ENCODE data around the gene WARS2. TPM values are rescaled to one million over a fixed set of nuclear protein-coding genes. Genes with fewer than 3 reads are reported as not detected.
"Not testable (repeated sequence)": the region's sequence is repeated elsewhere in the genome, so short reads cannot be mapped to it uniquely, and the experiment has no call there.

Gene WARS2
- 19.2 and 25.0 TPM in 2 replicates for total RNA-seq (2014; rRNA removed; shearing (Covaris generic))

- Histone ChIP-seq H3K36me3 (replicated peaks; ENCODE audit: control insufficient read depth, insufficient read depth, low read length) (no peaks in the 10 kb centered on the region), H3K27me3 (ENCODE audit: control insufficient read depth, insufficient read depth, low read length) (no peaks in the 10 kb centered on the region), H3K4me3 (ENCODE audit: insufficient read depth, low read depth, low read length) (peak within 1 kb of the TSS; percentile 56)
- DNase-seq, result peak; percentile 88
Observed at GRCh38 chr1:119140177-119141019, at the start of gene WARS2. WARS2 (minus strand) TSS chr1:119140653; CDS start chr1:119140644, 9 bp downstream.

DNA sequence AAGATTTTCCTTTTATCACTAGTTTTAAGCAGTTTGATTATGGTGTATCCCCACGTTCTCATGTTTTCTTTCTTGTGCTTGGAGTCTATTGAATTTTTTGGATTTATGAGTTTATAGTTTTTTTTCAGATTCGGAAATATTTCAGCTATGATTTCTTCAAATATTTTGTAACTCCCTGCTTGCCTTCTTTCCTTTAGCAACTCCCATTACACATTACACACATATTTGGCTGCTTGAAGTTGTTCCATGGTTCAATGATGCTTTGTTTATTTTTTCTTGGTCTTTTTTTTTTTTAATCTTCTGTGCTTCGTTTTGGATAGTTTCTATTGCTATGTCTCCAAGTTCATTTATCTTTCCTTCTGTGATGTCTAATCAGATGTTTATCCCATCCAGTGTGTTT, 48.5 kb upstream of the WARS2 start:
- Histone ChIP-seq H3K4me3 (ENCODE audit: insufficient read depth, low read depth, low read length) (no peak overlapping the region), H3K36me3 (replicated peaks; ENCODE audit: control insufficient read depth, insufficient read depth, low read length) (no peaks in the 10 kb centered on the region)
- DNase-seq, result no peak

DNA sequence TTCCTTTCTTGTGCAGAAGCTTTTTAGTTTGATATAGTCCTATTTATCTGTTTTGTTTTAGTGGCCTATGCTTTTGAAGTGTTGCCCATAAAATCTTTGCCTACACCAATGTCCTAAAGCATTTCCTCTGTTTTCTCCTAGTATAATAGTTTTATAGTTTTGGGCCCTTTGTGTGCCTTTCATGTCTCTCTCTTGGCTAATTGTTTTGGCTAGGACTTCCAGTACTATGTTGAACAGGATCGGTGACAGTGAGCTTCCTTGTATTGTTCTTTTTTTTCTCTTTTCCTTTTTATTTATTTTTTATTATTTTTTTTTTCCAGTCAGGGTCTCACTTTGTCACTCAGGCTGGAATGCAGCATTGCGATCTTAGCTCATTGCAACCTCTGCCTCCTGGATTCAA, 47.0 kb upstream of the WARS2 start:
- DNase-seq, result no peak
- no peaks in the 10 kb centered on the region for H3K36me3 ChIP-seq (replicated peaks; ENCODE audit: control insufficient read depth, insufficient read depth, low read length)
- H3K27me3 ChIP-seq (ENCODE audit: control insufficient read depth, insufficient read depth, low read length), result no peaks in the 10 kb centered on the region
- no peak overlapping the region for H3K4me3 ChIP-seq (ENCODE audit: insufficient read depth, low read depth, low read length)

More for the DNA sequence above, 48.5 kb upstream of the WARS2 start:
- H3K27me3 ChIP-seq (ENCODE audit: control insufficient read depth, insufficient read depth, low read length), result no peaks in the 10 kb centered on the region

- H3K4me3 ChIP-seq (ENCODE audit: insufficient read depth, low read depth, low read length), result no peak overlapping the region
- no peaks in the 10 kb centered on the region for H3K27me3 ChIP-seq (ENCODE audit: control insufficient read depth, insufficient read depth, low read length)
- H3K36me3 ChIP-seq (replicated peaks; ENCODE audit: control insufficient read depth, insufficient read depth, low read length), result no peaks in the 10 kb centered on the region
- no peak for DNase-seq
Observed at GRCh38 chr1:119186471-119186870, 46.0 kb upstream of the WARS2 start.

GRCh38 chr1:119184972-119185371, 44.5 kb upstream of the WARS2 start:
- no peaks in the 10 kb centered on the region for H3K36me3 ChIP-seq (replicated peaks; ENCODE audit: control insufficient read depth, insufficient read depth, low read length)
- no peak overlapping the region for H3K4me3 ChIP-seq (ENCODE audit: insufficient read depth, low read depth, low read length)
- no peak for DNase-seq
- no peaks in the 10 kb centered on the region for H3K27me3 ChIP-seq (ENCODE audit: control insufficient read depth, insufficient read depth, low read length)

DNA sequence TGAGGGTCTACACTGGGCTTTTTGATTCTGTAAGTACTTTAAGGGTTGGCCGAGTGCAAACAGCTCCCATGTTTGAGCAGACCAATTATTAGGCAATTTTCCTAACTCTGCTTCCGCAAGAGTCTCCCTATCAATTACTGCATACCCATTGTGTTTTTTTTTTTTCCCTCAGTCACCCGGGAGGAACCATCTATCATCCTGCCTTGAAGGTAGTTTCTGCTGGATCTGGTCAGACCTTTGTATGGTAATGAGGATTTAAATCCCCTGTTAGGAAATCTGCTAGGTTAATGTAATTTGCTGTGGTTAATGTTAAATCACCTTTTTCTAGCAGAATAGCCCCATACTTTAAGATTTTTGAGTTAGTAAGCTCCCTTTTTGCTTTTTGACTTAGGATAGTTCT, 40.8 kb upstream of the WARS2 start:
- H3K36me3 ChIP-seq (replicated peaks; ENCODE audit: control insufficient read depth, insufficient read depth, low read length), result no peaks in the 10 kb centered on the region
- H3K4me3 ChIP-seq (ENCODE audit: insufficient read depth, low read depth, low read length), result no peak overlapping the region
- no peaks in the 10 kb centered on the region for H3K27me3 ChIP-seq (ENCODE audit: control insufficient read depth, insufficient read depth, low read length)
- DNase-seq, result no peak

DNA sequence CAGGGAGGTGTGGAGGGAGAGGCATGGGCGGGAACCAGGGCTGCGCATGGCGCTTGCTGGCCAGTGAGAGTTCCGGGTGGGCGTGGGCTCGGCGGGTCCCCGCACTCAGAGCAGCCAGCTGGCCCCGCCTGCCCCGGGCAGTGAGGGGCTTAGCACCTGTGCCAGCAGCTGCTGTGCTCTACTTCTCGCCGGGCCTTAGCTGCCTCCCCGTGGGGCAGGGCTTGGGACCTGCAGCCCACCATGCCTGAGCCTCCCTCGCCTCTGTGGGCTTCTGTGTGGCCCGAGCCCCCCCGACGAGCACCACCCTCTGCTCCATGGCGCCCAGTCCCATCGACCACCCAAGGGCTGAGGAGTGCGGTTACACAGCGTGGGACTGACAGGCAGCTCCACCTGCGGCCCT, 38.6 kb upstream of the WARS2 start:
- no peak for DNase-seq
- no peaks in the 10 kb centered on the region for H3K27me3 ChIP-seq (ENCODE audit: control insufficient read depth, insufficient read depth, low read length)
- no peak overlapping the region for H3K4me3 ChIP-seq (ENCODE audit: insufficient read depth, low read depth, low read length)
- no peaks in the 10 kb centered on the region for H3K36me3 ChIP-seq (replicated peaks; ENCODE audit: control insufficient read depth, insufficient read depth, low read length)

DNA sequence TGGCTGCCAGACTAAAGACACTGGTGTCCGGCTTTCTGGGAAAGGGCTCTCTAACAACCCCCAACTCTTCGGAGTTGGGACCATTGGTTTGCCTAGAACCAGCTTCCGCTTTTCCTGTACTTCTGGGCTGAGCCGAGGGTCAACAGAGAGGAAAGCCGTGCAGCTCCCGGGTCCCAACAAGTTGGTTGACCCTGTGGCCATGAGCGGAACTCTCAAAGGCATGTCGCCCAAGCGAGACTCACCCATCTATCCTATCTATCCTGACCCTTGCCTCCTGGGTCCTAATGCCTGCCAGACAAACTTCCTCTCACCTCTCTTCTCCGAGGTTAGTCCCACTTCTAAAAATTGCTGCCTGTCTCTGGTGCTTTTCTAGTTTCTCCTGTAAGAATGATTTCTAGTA, 32.5 kb upstream of the WARS2 start:
- not testable (repeated sequence) for H3K4me3 ChIP-seq (ENCODE audit: insufficient read depth, low read depth, low read length); DNase-seq

GRCh38 chr1:119171381-119172010, 31.0 kb upstream of the WARS2 start:
- H3K27me3 ChIP-seq (ENCODE audit: control insufficient read depth, insufficient read depth, low read length); H3K36me3 ChIP-seq (replicated peaks; ENCODE audit: control insufficient read depth, insufficient read depth, low read length); H3K4me3 ChIP-seq (ENCODE audit: insufficient read depth, low read depth, low read length); DNase-seq: not testable (repeated sequence)

More for the DNA sequence above, 32.5 kb upstream of the WARS2 start:
- H3K27me3 ChIP-seq (ENCODE audit: control insufficient read depth, insufficient read depth, low read length); H3K36me3 ChIP-seq (replicated peaks; ENCODE audit: control insufficient read depth, insufficient read depth, low read length): not testable (repeated sequence)

GRCh38 chr1:119163396-119163795, 22.9 kb upstream of the WARS2 start:
- no peaks in the 10 kb centered on the region; the same call in 1 of the 2 replicates for H3K36me3 ChIP-seq (replicated peaks; ENCODE audit: control insufficient read depth, insufficient read depth, low read length)
- no peak overlapping the region for H3K4me3 ChIP-seq (ENCODE audit: insufficient read depth, low read depth, low read length)
- no peaks in the 10 kb centered on the region for H3K27me3 ChIP-seq (ENCODE audit: control insufficient read depth, insufficient read depth, low read length)
- no peak for DNase-seq

DNA sequence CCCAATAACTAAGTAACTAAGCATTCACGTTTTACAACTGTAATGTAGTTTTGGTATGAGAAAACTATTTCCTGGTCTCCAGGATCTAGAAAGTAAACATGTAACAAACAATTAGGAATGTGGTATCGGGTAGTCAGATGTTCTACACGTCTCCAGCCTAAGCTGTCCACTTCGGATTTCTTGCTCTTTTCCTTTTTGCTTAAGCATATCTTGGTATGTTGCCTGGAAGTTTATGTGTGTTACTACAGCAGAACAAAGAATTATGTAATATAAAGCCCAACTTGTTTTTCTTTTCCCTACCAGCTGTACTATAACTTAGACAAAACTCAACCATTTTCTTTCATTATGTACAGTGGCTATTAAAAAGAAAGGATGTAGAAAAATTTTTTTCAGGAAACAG, 20.4 kb upstream of the WARS2 start:
- Histone ChIP-seq H3K27me3 (ENCODE audit: control insufficient read depth, insufficient read depth, low read length) (no peaks in the 10 kb centered on the region), H3K36me3 (replicated peaks; ENCODE audit: control insufficient read depth, insufficient read depth, low read length) (no peaks in the 10 kb centered on the region; the same call in 1 of the 2 replicates), H3K4me3 (ENCODE audit: insufficient read depth, low read depth, low read length) (no peak overlapping the region)
- no peak for DNase-seq

DNA sequence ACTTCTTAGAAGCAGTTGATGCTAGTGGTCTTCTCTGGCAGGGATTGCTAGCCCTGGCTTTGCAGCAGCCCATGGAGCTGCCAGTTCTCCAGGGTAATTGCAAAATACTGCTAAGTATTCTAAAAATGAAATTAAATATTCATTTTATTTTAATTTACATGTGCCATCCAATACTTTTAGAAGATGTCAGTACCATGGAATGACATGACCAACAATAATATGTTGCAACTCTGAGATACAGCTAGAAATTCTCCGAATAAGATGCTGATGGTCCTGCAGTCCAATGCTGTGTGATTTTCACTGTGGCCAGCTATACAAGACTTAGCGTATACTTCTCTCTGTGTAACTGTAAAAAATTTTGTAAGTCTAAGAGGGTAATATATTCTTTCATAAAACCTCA, 20.0 kb upstream of the WARS2 start:
- no peak for DNase-seq
- no peaks in the 10 kb centered on the region for H3K27me3 ChIP-seq (ENCODE audit: control insufficient read depth, insufficient read depth, low read length)
- H3K4me3 ChIP-seq (ENCODE audit: insufficient read depth, low read depth, low read length), result no peak overlapping the region
- no peaks in the 10 kb centered on the region; the same call in 1 of the 2 replicates for H3K36me3 ChIP-seq (replicated peaks; ENCODE audit: control insufficient read depth, insufficient read depth, low read length)

GRCh38 chr1:119159966-119160365, 19.5 kb upstream of the WARS2 start:
- DNase-seq, result no peak
- no peaks in the 10 kb centered on the region for H3K27me3 ChIP-seq (ENCODE audit: control insufficient read depth, insufficient read depth, low read length)
- no peak overlapping the region for H3K4me3 ChIP-seq (ENCODE audit: insufficient read depth, low read depth, low read length)
- H3K36me3 ChIP-seq (replicated peaks; ENCODE audit: control insufficient read depth, insufficient read depth, low read length), result no peaks in the 10 kb centered on the region; the same call in 1 of the 2 replicates

- Histone ChIP-seq H3K36me3 (replicated peaks; ENCODE audit: control insufficient read depth, insufficient read depth, low read length) (no peaks in the 10 kb centered on the region; the same call in 1 of the 2 replicates), H3K4me3 (ENCODE audit: insufficient read depth, low read depth, low read length) (no peak overlapping the region), H3K27me3 (ENCODE audit: control insufficient read depth, insufficient read depth, low read length) (no peaks in the 10 kb centered on the region)
- DNase-seq, result no peak
Observed at GRCh38 chr1:119159111-119159510, 18.7 kb upstream of the WARS2 start.

- not testable (repeated sequence) for DNase-seq; H3K4me3 ChIP-seq (ENCODE audit: insufficient read depth, low read depth, low read length); H3K36me3 ChIP-seq (replicated peaks; ENCODE audit: control insufficient read depth, insufficient read depth, low read length); H3K27me3 ChIP-seq (ENCODE audit: control insufficient read depth, insufficient read depth, low read length)
Observed at GRCh38 chr1:119156761-119157160, 16.3 kb upstream of the WARS2 start.

All from H7 (cell line).